Fibroblast of pulmonary artery (primary cell): ENCODE measurements around the gene FLT3.

Experiments
- DNase-seq: peaks from one replicate; pipeline ENCODE4 v3.0.0-alpha.2; 2010; ENCODE audit warnings: low read depth
- H3K4me3 ChIP-seq: replicated peaks from 2 replicates; pipeline ENCODE4 v1.5.1; 2011; ENCODE audit warnings: low read depth, mild to moderate bottlenecking, control low read depth, low read length, moderate library complexity
- CTCF ChIP-seq: IDR thresholded peaks from 2 replicates; pipeline ENCODE4 v1.5.1; 2011; ENCODE audit warnings: mild to moderate bottlenecking, control low read depth, low read length, inconsistent platforms; ENCODE audit errors: missing control alignments

FLT3 gene

GRCh38 chr13:27979001-27979643 is 121.3 kb downstream of the FLT3 start:
- H3K4me3 ChIP-seq, result no peak overlapping the region
- no peak for DNase-seq

GRCh38 chr13:27978301-27978968 is 121.9 kb downstream of the FLT3 start:
- no peak for TF ChIP-seq CTCF
- no peak overlapping the region for H3K4me3 ChIP-seq
- DNase-seq, result no peak

More at GRCh38 chr13:27979001-27979643, 121.3 kb downstream of the FLT3 start:
- TF ChIP-seq CTCF, result no peak

- no peak for TF ChIP-seq CTCF
- DNase-seq, result peak; percentile 13
- H3K4me3 ChIP-seq, result no peak overlapping the region
These were observed 122.7 kb downstream of the FLT3 start for GRCh38 chr13:27977476-27978300.

- H3K4me3 ChIP-seq, result no peak overlapping the region
- TF ChIP-seq CTCF, result no peak
- no peak for DNase-seq
These were observed 123.8 kb downstream of the FLT3 start for GRCh38 chr13:27976362-27977091.

GRCh38 chr13:27975564-27976361 is 124.6 kb downstream of the FLT3 start:
- no peak for TF ChIP-seq CTCF
- no peak overlapping the region for H3K4me3 ChIP-seq
- DNase-seq, result no peak
